OCI-LY7 (cell line): ENCODE results near the gene GBE1. TPM values are rescaled to one million over a fixed set of nuclear protein-coding genes. Genes with fewer than 3 reads are reported as not detected.
"Not testable (repeated sequence)": the region's sequence is repeated elsewhere in the genome, so short reads cannot be mapped to it uniquely, and the experiment has no call there.

Experiments
- BruUV-seq: library from RNA; stranded (reverse); fragments of 400-500 nt; replicated peaks from 2 replicates; lab custom pipeline; 2021; lab: Mats Ljungman, UMichigan
- CTCF ChIA-PET: fragments of 300-600 bp; sonication (Branson Sonifier 250); formaldehyde crosslinking; loops from one replicate; lab custom pipeline; 2022; ENCODE audit warnings: antibody characterized with exemption; ENCODE audit not compliant: unreplicated experiment; lab: Charles Lee
- POLR2A ChIA-PET: fragments of 300-600 bp; sonication (Branson Sonifier 250); formaldehyde crosslinking; loops from one replicate; lab custom pipeline; 2022; ENCODE audit warnings: antibody characterized with exemption; lab: Charles Lee
- DNase-seq: peaks from one replicate; pipeline ENCODE4 v3.0.0-alpha.2; 2015; ENCODE audit warnings: low spot score
- H2AFZ ChIP-seq: fragments of 200-600 bp; sonication (generic), shearing (Covaris generic); 2 replicates; pipeline ENCODE4 v1.6.1; 2014; ENCODE audit warnings: mild to moderate bottlenecking, antibody characterized with exemption, low read length, moderate library complexity
- H3K27ac ChIP-seq: fragments of 200-600 bp; sonication (generic); 2 replicates; pipeline ENCODE4 v1.5.1; 2014; ENCODE audit warnings: mixed run types, low read depth, mild to moderate bottlenecking, moderate library complexity, low read length, inconsistent platforms; ENCODE audit not compliant: poor library complexity, severe bottlenecking
- H3K36me3 ChIP-seq: fragments of 200-600 bp; sonication (generic); 2 replicates; pipeline ENCODE4 v1.6.1; 2014; ENCODE audit warnings: mild to moderate bottlenecking, antibody characterized with exemption, low read length, moderate library complexity, mixed read lengths; ENCODE audit not compliant: insufficient read depth
- H3K4me1 ChIP-seq: fragments of 200-600 bp; sonication (generic); 2 replicates; pipeline ENCODE4 v1.5.1; 2014; ENCODE audit warnings: mild to moderate bottlenecking, low read length; ENCODE audit not compliant: insufficient read depth, poor library complexity, severe bottlenecking
- H3K4me2 ChIP-seq: fragments of 200-600 bp; sonication (generic); 2 replicates; pipeline ENCODE4 v1.6.1; 2014; ENCODE audit warnings: mild to moderate bottlenecking, low read length
- H3K4me3 ChIP-seq: fragments of 200-600 bp; sonication (generic); 2 replicates; pipeline ENCODE4 v1.5.1; 2014; ENCODE audit warnings: mild to moderate bottlenecking, low read depth, low read length; ENCODE audit not compliant: poor library complexity, severe bottlenecking
- H3K79me2 ChIP-seq: fragments of 200-600 bp; sonication (generic); 2 replicates; pipeline ENCODE4 v1.6.1; 2016; ENCODE audit warnings: low read depth, mild to moderate bottlenecking, low read length, moderate library complexity, mixed read lengths; ENCODE audit not compliant: insufficient read depth
- H3K9me2 ChIP-seq: fragments of 200-600 bp; sonication (generic); 2 replicates; pipeline ENCODE4 v1.6.1; 2016; ENCODE audit warnings: mild to moderate bottlenecking, low read length, mixed read lengths; ENCODE audit not compliant: insufficient read depth
- H3K9me3 ChIP-seq: fragments of 200-600 bp; sonication (generic); 2 replicates; pipeline ENCODE4 v1.6.1; 2014; ENCODE audit warnings: mild to moderate bottlenecking, mixed run types, low read length, mixed read lengths
- H4K20me1 ChIP-seq: fragments of 200-600 bp; sonication (generic); 2 replicates; pipeline ENCODE4 v1.6.1; 2014; ENCODE audit warnings: mild to moderate bottlenecking, antibody characterized with exemption, low read length, moderate library complexity, mixed read lengths; ENCODE audit not compliant: insufficient read depth
- CTCF ChIP-seq: fragments of 200-600 bp; sonication (generic); conservative IDR thresholded peaks from 2 replicates; pipeline ENCODE4 v1.5.1; 2014; ENCODE audit warnings: mild to moderate bottlenecking, antibody characterized with exemption, low read length, moderate library complexity, mixed read lengths
- EZH2phosphoT487 ChIP-seq: fragments of 200-600 bp; sonication (generic); IDR thresholded peaks from 2 replicates; pipeline ENCODE4 v1.6.1; 2018; ENCODE audit warnings: low read depth, borderline replicate concordance, mild to moderate bottlenecking, mixed run types, antibody characterized with exemption, low read length, moderate library complexity, mixed read lengths
- intact Hi-C: fragments of 100-400 bp; cut with micrococcal nuclease; formaldehyde crosslinking; loops from one replicate; pipeline ENCODE4 v1.10.0; 2022; ENCODE audit not compliant: unreplicated experiment
- total RNA-seq, 2 experiments: library from RNA; depleted of rRNA in 1 of 2; stranded (reverse); fragments of >200 nt in 1 of 2; shearing (Covaris generic) in 1 of 2; gene quantifications; 2 replicates each; pipeline ENCODE4 v1.2.3, GENCODE V29; 2014 to 2022

Gene GBE1
- total RNA-seq, 2 experiments from 2014 or later = 10.7 to 24.4 TPM

- Histone ChIP-seq H3K4me1 (no peaks in the 10 kb centered on the region), H3K9me3 (no peaks in the 10 kb centered on the region), H3K9me2 (no peaks in the 10 kb centered on the region), H3K27ac (no peak overlapping the region), H4K20me1 (no peaks in the 10 kb centered on the region), H3K79me2 (no peaks in the 10 kb centered on the region), H3K36me3 (no peaks in the 10 kb centered on the region), H3K4me3 (no peak overlapping the region), H3K4me2 (no peak overlapping the region), H2AFZ (no peak overlapping the region)
- no peak for TF ChIP-seq EZH2phosphoT487
- no peak for TF ChIP-seq CTCF
- ChIA-PET POLR2A (interaction anchor here (0.6 to 0.7 kb wide), 2 partner anchors 14 to 18 kb away, joined by 3 read pairs; no protein-coding TSS in a partner anchor), CTCF (no interaction called here)
- no peak for DNase-seq
- intact Hi-C loops = no loop called here
- no TSS peak for BruUV-seq
These were observed 9.3 kb upstream of the GBE1 start for GRCh38 chr3:81770710-81771109.

- Histone ChIP-seq H3K4me3 (no peak overlapping the region), H3K36me3 (no peaks in the 10 kb centered on the region), H4K20me1 (no peaks in the 10 kb centered on the region), H3K27ac (no peak overlapping the region), H3K79me2 (no peaks in the 10 kb centered on the region), H3K9me2 (no peaks in the 10 kb centered on the region), H3K4me2 (no peak overlapping the region), H2AFZ (no peak overlapping the region), H3K4me1 (no peaks in the 10 kb centered on the region), H3K9me3 (no peaks in the 10 kb centered on the region)
- POLR2A ChIA-PET = no interaction called here
- BruUV-seq = no TSS peak
- TF ChIP-seq EZH2phosphoT487 (no peak), CTCF (no peak)
- CTCF ChIA-PET = no interaction called here
- no peak for DNase-seq
- intact Hi-C loops = loop anchor here (10.0 kb wide), 1 partner anchor 274 kb away; no protein-coding TSS in a partner anchor
These were observed 7.9 kb upstream of the GBE1 start for GRCh38 chr3:81769299-81769698.

- H3K4me2 ChIP-seq, H3K4me1 ChIP-seq, H2AFZ ChIP-seq, H3K27ac ChIP-seq, H4K20me1 ChIP-seq, BruUV-seq, H3K9me3 ChIP-seq, H3K79me2 ChIP-seq, H3K9me2 ChIP-seq, DNase-seq, H3K4me3 ChIP-seq, H3K36me3 ChIP-seq: not testable (repeated sequence)
- ChIA-PET POLR2A (interaction anchor here (1.2 kb wide), 1 partner anchor 16 kb away, joined by 3 read pairs; no protein-coding TSS in a partner anchor), CTCF (interaction anchor here (1.5 kb wide), 1 partner anchor 11 kb away, joined by 3 read pairs; no protein-coding TSS in a partner anchor)
- intact Hi-C loops = loop anchor here (10.0 kb wide), 1 partner anchor 273 kb away; no protein-coding TSS in a partner anchor
These were observed 5.9 kb upstream of the GBE1 start for GRCh38 chr3:81767250-81767859.
